T-helper 1 cell treated with Interleukin-12 subunit alpha and Interleukin-12 subunit beta and Interleukin-4 antibody, amounts not matched to agents 30 μg/mL and 1 μg/mL, for 36 hours (primary cell): ENCODE measurements around the gene TSC2.
A peak's percentile ranks its signal among the peaks of the same experiment; 100 is the strongest.

ENCODE experiments used
- H3K27ac Mint-ChIP-seq: one replicate; pipeline ENCODE4 v1.8.0; 2021; ENCODE audit warnings: mild to moderate bottlenecking, mixed read lengths
- H3K27me3 Mint-ChIP-seq: one replicate; pipeline ENCODE4 v1.8.0; 2021; ENCODE audit warnings: low read depth, mixed read lengths
- H3K36me3 Mint-ChIP-seq: one replicate; pipeline ENCODE4 v1.8.0; 2021; ENCODE audit warnings: low read depth, mixed read lengths
- H3K4me1 Mint-ChIP-seq: one replicate; pipeline ENCODE4 v1.8.0; 2021; ENCODE audit warnings: low read depth, mixed read lengths
- H3K4me3 Mint-ChIP-seq: one replicate; pipeline ENCODE4 v1.8.0; 2021; ENCODE audit warnings: mild to moderate bottlenecking, moderate library complexity, mixed read lengths
- H3K9me3 Mint-ChIP-seq: one replicate; pipeline ENCODE4 v1.8.0; 2021; ENCODE audit warnings: mixed read lengths

The TSC2 gene

DNA sequence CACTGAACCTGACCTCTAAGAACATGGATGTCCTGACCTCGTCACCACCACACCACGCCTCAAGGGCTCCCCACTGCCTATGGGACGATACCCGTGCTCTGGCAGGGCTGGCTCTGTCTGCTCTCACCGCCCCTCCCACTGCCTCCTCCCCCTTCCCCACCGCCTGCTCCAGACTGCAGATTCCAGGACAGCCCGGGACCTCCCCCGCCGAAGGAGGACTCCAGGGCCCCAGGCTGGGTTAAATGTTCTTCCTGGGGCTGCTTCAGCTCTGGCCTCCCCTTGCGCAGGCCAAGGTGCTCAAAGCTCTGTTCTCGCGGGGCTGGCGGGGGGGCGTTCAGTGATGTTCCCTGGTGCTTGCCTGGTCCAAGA lies 25.1 kb upstream of the TSC2 start:
- H3K4me1 Mint-ChIP-seq = peaks cover 2% of the 10 kb centered on the region
- no peak overlapping the region for H3K27ac Mint-ChIP-seq
- peak overlapping the region; percentile 72 for H3K4me3 Mint-ChIP-seq
- no peaks in the 10 kb centered on the region for H3K9me3 Mint-ChIP-seq
- peaks cover 43% of the 10 kb centered on the region for H3K27me3 Mint-ChIP-seq
- H3K36me3 Mint-ChIP-seq = no peaks in the 10 kb centered on the region

DNA sequence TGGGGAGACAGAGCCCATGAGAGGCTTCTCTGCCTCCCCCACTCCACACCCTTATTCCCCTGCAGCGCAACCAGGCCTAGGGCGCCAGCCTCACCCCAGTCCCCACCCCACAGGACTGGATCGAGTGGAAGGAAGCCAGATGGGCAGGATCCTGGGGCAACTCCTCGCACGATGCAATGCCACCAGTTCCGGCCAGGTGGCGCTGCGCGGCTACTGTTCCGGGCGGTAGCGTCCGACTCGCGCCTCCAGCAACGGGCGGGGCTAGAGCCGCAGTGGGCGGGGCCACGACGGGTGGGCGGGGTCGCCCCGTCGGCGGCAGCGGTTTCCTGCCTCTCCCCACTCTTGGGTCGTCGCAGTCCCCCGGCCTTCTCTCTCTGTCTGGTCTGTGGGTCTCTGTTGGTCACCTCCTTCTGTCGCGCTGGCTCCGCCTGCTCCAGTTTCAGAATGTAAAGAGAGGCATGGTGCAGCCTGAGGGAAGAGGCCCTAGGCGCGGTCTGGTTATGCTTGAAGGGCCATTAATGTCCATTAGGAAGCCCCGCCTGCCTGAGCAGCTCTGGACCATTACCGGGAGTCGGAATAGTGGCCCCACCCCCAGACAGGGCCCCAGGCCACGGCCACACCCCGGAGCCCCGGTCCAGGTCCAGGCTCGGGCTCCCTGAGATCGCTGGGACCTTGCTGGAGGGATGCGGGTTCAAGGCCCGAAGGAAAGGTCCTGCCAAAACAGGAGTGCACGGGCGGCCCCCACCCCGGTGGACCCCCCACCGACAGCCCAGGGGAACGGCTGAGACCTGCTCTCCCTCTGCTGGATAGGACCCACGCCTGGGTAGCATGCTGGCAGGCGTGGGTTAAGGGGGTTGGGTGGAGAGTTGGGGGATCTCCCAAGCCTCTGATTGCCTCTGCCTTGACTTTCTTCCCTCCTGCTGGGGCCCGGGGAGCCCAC lies 24.4 kb upstream of the TSC2 start:
- Mint-ChIP-seq H3K27ac (no peak overlapping the region), H3K4me3 (peak overlapping the region; percentile 72), H3K4me1 (peaks cover 2% of the 10 kb centered on the region), H3K36me3 (no peaks in the 10 kb centered on the region), H3K9me3 (no peaks in the 10 kb centered on the region), H3K27me3 (peaks cover 45% of the 10 kb centered on the region)

DNA sequence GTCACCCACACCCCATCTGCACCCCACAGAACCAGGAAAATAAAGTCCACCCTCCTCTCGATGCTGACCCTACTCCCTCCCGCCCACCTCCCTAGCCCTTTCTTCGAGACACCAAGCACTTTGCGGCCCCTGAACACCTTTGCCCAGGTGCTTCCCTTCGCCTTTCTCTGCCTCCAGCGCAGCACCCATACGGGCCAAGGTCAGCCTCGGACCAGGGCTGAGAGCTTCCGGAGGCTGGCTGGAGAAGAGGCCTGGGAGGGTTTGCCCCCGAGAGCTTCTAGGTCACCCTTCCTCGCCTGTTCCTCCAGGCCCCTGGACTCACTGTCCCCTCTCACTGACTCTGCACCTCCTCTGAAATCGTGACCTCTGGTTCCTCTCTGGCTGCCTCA lies 23.8 kb upstream of the TSC2 start:
- Mint-ChIP-seq H3K9me3 (no peaks in the 10 kb centered on the region), H3K4me3 (no peak overlapping the region)

DNA sequence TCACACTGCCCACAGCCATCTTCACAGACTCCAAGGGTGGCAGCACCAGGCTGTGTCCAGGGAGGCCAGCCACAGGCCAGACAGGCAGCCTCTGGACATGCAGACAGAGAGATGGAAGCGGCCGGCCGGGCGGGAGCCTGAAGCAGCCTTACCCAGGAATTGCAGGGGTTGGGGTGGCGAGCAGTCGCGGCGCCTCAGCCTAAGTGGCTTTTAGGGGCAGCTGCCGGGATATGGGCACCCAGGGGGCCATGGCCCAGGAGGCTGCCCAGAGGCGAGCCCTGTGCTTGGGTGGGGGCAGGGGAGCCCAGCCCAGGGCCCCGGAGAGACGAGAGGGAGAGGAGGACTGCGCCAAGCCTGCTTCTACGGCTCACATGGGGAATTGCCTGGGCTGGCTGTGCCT lies 22.5 kb upstream of the TSC2 start:
- H3K4me3 Mint-ChIP-seq = peak overlapping the region; percentile 64
- H3K4me1 Mint-ChIP-seq = peaks cover 2% of the 10 kb centered on the region
- H3K27me3 Mint-ChIP-seq = peaks cover 42% of the 10 kb centered on the region
- no peaks in the 10 kb centered on the region for H3K36me3 Mint-ChIP-seq
- H3K27ac Mint-ChIP-seq = no peak overlapping the region
- no peaks in the 10 kb centered on the region for H3K9me3 Mint-ChIP-seq

More for the DNA sequence above, 23.8 kb upstream of the TSC2 start:
- H3K27ac Mint-ChIP-seq = peak overlapping the region; percentile 10
- H3K27me3 Mint-ChIP-seq = peaks cover 44% of the 10 kb centered on the region
- H3K4me1 Mint-ChIP-seq = peaks cover 2% of the 10 kb centered on the region
- no peaks in the 10 kb centered on the region for H3K36me3 Mint-ChIP-seq

DNA sequence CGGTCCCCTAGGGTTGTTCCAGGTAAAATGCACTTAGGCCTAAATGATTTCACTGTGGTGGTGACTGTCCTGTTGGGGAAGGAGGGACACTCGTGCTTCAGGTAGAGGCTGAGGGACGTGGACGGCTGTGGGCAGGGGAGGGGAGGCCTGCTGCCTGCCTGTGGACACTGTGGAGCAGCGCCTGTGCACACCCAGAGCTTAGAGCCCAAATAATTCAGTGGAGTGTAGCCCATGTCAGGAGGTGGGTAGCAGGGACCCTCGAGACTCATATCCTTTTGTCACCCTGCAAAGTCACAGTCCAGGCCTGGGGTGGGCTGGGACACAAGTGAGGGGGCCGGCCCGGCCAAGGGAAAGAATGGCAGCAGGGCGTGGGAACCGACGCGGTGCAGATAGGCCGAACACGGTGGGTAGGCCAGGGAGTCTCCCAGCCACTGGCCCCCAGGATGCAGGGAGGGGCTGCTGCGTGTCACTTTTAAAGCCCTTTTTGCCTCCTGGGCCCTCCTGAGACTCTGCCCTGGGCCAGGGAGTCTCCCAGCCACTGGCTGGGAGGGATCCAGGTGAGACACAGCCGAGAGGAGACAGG lies 21.8 kb upstream of the TSC2 start:
- Mint-ChIP-seq H3K4me3 (peak overlapping the region; percentile 62), H3K27me3 (peaks cover 35% of the 10 kb centered on the region), H3K36me3 (no peaks in the 10 kb centered on the region), H3K27ac (no peak overlapping the region), H3K9me3 (no peaks in the 10 kb centered on the region), H3K4me1 (peaks cover 2% of the 10 kb centered on the region)

DNA sequence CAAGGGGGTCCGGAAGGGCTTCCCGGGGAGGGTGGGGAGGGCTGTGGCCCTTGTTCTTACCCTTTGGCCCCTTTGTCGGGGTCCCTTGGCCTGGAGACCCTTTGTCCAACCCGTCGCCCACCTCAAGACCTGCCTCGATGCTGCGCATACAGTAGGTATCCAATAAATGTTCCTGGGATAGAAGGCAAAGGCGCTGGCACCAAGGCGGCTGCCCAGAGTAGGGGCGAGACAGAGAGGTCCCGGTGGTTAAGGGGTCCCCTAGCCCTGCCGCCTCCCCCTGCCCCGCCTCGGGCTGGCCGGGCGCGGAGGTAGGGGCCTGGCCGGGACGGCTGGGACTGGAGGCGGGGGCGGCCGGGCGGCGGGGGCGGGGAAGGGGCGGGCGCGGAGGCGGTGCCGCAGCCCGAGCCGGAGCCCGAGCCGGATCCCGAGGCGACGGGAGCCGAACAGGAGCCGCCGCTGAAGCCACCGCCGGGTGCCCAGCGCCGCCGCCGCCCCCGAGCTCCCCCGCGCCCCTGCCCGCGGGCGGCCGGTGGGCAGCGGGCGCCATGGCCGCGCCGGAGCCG lies 21.2 kb upstream of the TSC2 start, which contains the start of gene NHERF2:
TSS of gene NHERF2 (plus strand) at position 442 of the 563 bp plus-strand sequence. CDS start at position 546, 104 bp downstream.
- H3K36me3 Mint-ChIP-seq = no peaks in the 10 kb centered on the region
- H3K27ac Mint-ChIP-seq = no peak within 1 kb of the TSS
- H3K27me3 Mint-ChIP-seq = peaks cover 31% of the 10 kb centered on the region

DNA sequence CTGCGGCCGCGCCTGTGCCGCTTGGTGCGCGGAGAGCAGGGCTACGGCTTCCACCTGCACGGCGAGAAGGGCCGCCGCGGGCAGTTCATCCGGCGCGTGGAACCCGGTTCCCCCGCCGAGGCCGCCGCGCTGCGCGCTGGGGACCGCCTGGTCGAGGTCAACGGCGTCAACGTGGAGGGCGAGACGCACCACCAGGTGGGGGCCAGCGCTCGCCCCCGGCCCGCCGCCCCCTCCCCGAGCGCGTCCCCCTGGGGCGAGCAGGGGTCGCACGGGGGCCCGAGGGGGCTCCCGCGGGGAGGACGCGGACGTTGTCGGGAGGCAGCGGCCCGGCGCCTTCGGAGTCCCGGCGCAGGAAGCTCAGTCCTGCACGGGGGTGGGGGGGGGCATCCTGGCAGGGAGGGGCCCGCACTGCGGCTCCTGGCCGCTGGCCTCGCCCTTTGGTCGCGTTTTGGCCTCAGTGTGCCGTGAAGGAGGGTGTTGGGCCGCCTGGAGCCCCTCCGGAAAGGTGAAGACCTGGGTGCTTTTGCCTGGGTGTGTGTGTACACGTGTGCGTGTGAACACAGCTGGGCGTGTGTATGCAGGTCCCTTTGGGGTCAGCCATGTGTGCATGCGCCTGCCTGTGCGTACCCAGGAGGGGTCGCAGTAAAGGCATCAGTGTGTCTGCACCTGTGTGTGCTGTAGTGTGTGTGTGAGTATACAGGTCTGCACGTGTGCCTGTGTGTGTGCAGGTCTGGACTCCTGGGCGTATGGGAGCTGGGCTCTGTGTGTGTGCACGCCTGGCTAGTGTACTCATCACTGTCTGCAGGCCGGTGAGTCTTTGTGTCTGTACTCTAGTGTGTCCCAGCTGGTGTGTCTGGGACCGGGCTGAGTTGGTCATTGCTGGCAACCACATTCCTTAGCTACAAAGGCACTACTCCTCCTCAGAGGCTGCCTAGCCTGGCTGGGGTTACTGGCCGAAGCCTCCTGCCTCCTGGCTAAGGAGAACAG lies 20.5 kb upstream of the TSC2 start:
- peaks cover 2% of the 10 kb centered on the region for H3K4me1 Mint-ChIP-seq

More for the DNA sequence above, 21.2 kb upstream of the TSC2 start, which contains the start of gene NHERF2:
- Mint-ChIP-seq H3K9me3 (no peaks in the 10 kb centered on the region), H3K4me3 (peak within 1 kb of the TSS; percentile 62), H3K4me1 (peaks cover 2% of the 10 kb centered on the region)

DNA sequence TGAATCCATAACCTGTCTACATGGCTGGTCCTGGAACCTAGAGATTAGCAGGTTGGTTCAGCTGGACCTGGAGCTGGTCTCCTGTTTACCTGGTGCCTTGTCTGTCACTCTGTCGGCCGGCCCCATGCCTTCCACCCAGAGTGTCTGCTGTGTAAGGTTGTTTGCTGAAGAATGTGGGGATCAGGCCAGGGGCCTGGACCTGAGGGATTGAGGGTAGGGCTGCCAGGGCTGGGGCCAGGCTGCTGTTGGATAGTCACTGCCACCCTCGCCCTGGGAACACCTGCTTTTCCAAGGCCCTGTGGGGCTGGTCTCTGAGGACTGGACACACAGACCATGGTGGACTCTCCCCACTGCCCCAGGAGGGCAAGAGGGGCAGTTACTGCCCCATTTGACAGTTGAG lies 19.6 kb upstream of the TSC2 start:
- Mint-ChIP-seq H3K27me3 (peaks cover 24% of the 10 kb centered on the region), H3K9me3 (no peaks in the 10 kb centered on the region), H3K4me3 (no peak overlapping the region), H3K36me3 (no peaks in the 10 kb centered on the region), H3K27ac (no peak overlapping the region), H3K4me1 (peaks cover 2% of the 10 kb centered on the region)

More for the DNA sequence above, 20.5 kb upstream of the TSC2 start:
- Mint-ChIP-seq H3K36me3 (no peaks in the 10 kb centered on the region), H3K27me3 (peaks cover 26% of the 10 kb centered on the region), H3K27ac (no peak overlapping the region), H3K9me3 (no peaks in the 10 kb centered on the region), H3K4me3 (peak overlapping the region; percentile 23)

DNA sequence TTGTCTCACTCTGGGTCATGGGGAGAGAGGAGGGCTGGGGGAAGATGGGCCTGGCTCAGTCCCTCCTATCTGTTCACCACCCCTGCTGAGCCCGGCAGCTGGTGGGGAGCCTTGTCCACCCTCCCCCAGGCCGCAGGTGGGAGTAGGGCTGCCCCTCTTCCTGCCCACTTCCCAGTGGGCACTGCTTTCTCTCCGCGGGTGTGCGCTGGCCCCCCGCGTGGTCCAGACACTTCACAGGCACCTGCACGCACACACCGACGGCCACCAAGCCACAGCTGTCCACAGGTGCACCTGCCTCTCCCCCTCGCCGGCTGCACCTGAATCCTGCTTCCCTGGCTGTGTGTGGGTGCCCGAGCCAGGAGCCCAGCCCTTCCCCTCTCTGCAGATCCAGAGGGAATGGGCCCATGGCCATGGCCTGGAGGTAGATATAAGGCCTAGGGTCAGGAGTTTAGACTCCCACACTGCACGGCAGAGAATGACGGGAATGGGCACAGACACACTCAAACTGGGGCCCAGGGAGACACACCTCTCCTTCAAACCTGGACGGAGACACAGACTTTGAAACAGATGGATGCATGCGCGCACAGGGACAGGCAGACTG lies 19.1 kb upstream of the TSC2 start:
- Mint-ChIP-seq H3K36me3 (no peaks in the 10 kb centered on the region), H3K9me3 (no peaks in the 10 kb centered on the region)

DNA sequence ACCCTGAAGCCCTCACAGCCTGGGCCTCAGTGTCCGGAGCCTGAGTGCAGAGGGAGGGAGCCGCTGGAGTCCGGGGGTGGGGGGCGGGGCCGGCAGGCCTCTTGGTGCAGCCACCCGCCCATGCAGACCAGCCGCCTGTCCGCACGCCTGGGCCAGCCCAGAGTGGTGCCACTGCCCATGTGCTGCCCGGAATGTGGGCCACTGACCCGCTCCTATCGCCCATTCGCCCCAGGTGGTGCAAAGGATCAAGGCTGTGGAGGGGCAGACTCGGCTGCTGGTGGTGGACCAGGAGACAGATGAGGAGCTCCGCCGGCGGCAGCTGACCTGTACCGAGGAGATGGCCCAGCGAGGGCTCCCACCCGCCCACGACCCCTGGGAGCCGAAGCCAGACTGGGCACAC lies 18.4 kb upstream of the TSC2 start:
- peaks cover 2% of the 10 kb centered on the region for H3K4me1 Mint-ChIP-seq
- H3K4me3 Mint-ChIP-seq = no peak overlapping the region
- H3K36me3 Mint-ChIP-seq = no peaks in the 10 kb centered on the region
- no peak overlapping the region for H3K27ac Mint-ChIP-seq
- no peaks in the 10 kb centered on the region for H3K9me3 Mint-ChIP-seq
- H3K27me3 Mint-ChIP-seq = peaks cover 24% of the 10 kb centered on the region

More for the DNA sequence above, 19.1 kb upstream of the TSC2 start:
- Mint-ChIP-seq H3K27ac (no peak overlapping the region), H3K27me3 (peaks cover 24% of the 10 kb centered on the region), H3K4me3 (no peak overlapping the region), H3K4me1 (peaks cover 2% of the 10 kb centered on the region)

DNA sequence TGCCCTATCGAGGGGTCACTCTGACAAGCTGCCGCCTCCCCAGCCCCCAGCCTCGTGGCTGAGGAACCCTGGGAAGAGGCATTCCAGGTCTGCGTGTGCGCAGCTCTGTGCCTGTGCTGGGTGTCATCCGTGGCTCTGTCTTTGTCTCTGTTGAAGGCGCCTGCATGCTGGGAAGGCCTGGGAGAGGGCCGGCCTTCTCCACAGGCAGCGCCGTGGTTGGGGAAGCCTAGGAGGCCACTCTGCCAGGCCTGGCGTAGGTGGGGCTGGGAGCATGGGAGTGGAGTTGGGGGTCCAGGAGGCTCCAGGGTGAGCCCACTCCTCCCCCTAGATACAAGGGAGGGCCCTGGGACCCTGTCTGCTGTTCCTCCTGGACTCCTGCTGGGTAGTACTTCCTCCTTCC lies 17.7 kb upstream of the TSC2 start:
- no peak overlapping the region for H3K27ac Mint-ChIP-seq
- no peaks in the 10 kb centered on the region for H3K36me3 Mint-ChIP-seq
- H3K9me3 Mint-ChIP-seq = no peaks in the 10 kb centered on the region
- peaks cover 2% of the 10 kb centered on the region for H3K4me1 Mint-ChIP-seq
- H3K27me3 Mint-ChIP-seq = peaks cover 24% of the 10 kb centered on the region
- H3K4me3 Mint-ChIP-seq = no peak overlapping the region

DNA sequence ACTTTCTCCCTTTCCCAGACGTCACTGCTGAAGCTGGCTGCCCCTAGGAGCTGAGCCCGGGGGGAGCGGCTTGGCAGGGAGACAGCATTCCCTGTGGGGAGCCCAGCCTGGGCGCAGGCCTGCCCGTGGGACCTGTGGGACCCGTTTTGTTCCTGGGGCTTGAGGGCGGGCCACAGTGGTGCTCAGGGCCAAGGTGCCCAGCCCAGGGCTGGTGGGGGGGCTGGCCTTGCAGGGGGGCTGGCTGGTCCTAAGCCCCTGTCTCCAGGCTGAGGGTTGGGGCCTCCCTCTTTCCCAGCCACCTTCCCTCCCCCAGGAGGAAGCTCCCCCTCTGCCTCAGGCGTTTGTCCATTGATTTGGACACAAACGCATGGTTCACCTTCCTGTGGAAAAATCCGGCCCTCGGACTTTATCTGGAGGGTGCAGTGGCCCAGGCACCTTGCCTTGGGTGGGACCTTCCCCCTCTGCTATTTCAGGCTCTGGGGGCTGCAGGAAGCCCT lies 16.7 kb upstream of the TSC2 start:
- Mint-ChIP-seq H3K36me3 (no peaks in the 10 kb centered on the region), H3K4me3 (no peak overlapping the region), H3K27ac (no peak overlapping the region), H3K27me3 (peaks cover 19% of the 10 kb centered on the region), H3K4me1 (no peaks in the 10 kb centered on the region), H3K9me3 (no peaks in the 10 kb centered on the region)

DNA sequence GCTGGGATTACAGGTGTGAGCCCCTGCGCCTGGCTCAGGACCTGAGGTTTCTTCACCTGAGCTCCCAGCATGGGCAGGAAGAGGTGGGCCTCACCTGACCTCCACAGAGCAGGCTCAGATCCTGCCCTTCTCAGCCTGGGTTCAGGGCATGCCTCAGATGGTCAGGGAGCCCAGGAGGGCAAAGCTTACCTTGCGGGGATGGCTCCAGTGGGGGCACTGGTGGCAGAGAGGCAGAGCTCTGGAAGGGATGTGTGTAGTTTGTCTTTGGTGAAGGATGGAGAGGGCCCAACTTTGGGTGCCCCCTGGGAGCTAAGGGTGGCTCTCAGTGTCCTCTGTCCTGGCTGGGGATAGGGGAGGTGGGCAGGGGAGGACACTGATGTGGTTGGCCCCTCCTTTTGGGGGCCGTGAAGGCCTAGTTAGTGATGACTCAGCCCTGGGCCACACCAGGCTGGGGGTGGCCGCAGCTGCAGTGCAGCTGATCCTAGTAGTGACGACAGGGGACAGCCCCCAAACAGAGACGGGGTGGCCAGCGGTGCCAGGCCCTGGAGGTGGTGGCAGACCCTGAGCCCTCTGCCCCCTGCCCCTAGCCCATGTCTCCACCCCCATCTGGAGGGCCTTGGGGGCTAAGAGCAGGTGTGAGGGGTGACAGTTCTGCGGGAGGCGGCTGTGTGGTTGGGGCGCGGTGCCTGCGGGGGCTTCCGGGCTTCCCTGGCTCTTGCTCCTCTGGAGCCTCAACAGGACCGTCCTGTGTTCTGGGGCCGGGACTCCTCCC lies 15.3 kb upstream of the TSC2 start:
- Mint-ChIP-seq H3K27me3 (peaks cover 17% of the 10 kb centered on the region), H3K9me3 (no peaks in the 10 kb centered on the region), H3K4me1 (no peaks in the 10 kb centered on the region), H3K27ac (no peak overlapping the region), H3K36me3 (no peaks in the 10 kb centered on the region), H3K4me3 (no peak overlapping the region)
